OCI-LY3 (cell line): Measurements from ENCODE around the gene CHKB.

Experiments used
- CTCF ChIP-seq: fragments of 200-600, 300-600 bp; sonication (generic); IDR thresholded peaks from 2 replicates; pipeline ENCODE4 v1.5.1; 2014; ENCODE audit warnings: antibody characterized with exemption, low read length, low read depth
- EZH2phosphoT487 ChIP-seq: fragments of 200-600 bp; shearing (Covaris generic); IDR thresholded peaks from 2 replicates; pipeline ENCODE4 v1.6.1; 2018; ENCODE audit warnings: antibody characterized with exemption, mixed run types, low read depth

GRCh38 chr22:50587407-50587806, 4.8 kb upstream of the CHKB start:
- TF ChIP-seq CTCF, result no peak
- no peak for TF ChIP-seq EZH2phosphoT487
